HG03108 (cell line): ENCODE results near the gene CYGB.

Source experiments
- ATAC-seq: cut with Tn5 transposase; IDR thresholded peaks from one replicate; pipeline ENCODE4 v1.9.1; 2021; ENCODE audit warnings: moderate library complexity; ENCODE audit not compliant: unreplicated experiment

The CYGB gene

GRCh38 chr17:76501827-76502307 is 35.6 kb downstream of the CYGB start:
- no peak for ATAC-seq

DNA sequence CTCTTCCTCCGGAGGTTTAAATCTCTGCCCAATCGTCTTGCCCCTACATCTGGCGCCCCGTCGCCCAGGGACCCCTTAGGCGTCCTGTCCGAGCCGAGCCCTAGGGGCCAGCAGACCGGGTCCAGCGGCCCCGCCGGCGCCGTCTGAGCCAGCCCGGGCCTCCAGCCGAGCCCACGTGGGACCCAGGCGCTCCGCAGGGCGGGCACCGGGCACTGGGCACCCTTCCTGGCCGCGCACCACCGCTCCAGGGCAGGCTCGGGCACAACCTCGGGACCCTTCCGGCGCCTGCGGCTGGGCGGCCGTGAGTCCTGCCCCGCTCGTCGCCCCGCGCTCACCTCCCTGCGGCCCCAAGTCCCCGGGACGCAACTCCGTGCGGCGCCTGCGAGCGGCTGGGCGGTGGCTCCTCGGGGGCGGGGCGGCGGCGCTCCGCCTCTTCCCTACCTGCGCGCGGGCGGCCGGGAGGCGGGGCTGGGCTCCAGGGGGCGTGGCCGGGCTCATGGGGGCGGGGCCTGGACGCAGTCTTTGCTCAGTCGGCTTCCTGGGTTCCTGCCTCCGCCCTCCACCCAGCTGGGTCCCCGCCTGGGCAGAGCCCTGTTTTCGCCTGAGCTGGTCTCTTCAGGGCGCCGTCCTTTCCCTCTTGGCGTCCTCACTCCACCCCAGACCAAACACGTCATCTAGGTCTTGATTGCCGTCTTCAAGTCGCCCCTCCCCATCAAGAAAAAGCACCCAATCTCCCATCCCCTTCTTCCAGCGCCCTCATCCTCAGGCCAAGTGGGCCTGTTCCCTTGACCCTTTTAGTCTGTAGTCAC is 36.3 kb downstream of the CYGB start, which contains the start of gene RHBDF2:
Gene RHBDF2, minus strand, starts transcription at position 406 of the 809 bp plus-strand sequence. CDS start 19,899 bp downstream, outside the sequence.
- ATAC-seq = peak; percentile 69

- ATAC-seq = no peak
Measured at GRCh38 chr17:76500747-76501017, 36.8 kb downstream of the CYGB start.

DNA sequence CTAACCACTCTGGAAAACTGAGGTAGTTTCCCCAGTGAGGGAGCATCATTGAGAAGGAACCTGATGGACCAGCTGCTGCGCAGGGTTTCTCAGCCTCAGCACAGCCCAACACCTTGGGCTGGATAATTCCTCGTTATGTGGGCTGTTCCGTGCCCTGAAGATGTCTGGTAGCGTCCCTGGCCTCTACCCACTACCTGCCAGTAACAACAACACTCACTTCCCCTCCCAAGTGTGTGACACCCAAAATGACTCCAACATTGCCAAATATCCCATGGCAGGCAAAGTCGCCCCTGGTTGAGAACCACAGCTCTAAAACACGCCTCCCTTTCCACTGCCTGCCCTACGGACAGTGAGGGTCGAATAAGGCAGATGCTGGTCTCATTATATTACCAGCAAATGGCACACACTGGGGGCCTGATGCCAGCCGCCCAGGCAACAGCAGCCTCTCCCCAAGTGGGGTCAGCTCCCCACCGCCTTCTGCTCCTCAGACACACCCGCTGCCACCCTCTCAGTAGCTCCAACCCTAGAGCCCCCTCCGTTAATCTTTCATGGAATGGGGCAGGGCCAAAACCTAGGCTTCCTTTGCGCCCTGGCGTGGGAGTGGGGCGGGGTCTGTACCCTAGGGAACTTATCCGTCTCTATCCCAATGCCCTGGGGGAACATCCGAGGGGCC is 37.3 kb downstream of the CYGB start:
- ATAC-seq = no peak

DNA sequence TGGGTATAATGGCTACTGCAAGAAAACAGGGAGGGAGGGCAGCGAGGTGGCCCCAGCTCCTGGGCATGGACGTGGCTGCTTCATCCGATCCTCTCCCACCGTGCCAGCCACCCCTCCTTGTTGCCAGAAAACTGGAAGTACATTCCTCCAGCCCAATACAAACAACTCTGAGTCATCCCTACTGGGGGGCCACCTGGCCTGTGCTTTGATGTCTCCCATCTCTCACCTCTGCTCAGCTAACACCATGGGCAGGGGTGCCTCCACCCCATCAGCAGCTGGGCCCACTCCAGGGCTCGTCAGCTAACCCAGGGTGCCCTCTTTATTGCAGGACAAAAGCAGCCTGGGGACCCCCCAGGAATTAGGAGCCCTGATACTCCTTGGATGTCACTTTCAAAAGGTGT is 38.2 kb downstream of the CYGB start:
- ATAC-seq = no peak

- ATAC-seq = no peak
Measured at GRCh38 chr17:76498876-76499251, 38.6 kb downstream of the CYGB start.

DNA sequence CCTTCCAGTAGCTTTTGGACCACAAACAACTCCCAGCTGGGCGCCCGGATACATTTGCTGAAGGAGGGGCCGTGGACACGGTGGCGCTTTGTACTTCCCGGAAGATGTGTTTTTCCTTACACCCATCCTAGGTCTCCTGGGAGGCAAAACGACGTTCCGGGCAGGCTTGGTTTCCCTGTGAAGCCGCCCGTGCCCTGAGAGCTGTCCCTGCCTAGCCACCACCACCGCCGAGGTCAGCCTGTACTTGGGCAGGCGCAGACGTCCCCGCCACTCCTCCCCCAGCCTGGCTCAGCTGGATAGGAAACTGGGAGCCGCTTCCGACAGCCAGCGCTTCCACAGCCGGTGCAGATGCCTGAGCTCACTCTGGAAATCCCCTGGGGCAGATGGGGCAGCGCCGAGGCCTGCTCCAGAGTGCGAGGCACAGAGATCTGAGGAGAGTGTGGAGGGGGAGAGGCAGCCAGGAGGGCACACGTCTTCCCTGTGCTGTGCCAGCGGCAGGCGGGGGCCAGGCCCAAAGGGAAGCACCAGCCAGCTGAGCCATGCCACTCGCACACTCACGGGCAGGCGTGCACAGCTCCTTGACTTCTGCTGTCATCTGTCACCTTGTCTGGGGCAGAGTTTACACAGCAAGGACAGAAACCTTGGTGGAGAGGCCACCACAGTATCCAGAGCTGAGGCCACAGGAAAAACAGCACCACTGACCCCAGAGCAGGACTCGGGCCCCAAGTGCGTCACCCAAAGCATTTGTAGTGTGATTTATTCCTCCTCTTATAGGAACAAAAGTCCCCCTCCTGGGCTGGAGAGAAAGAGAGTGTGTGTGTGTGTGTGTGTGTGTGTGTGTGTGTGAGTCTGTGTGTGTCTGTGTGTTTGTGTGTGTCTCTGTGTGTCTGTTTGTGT is 39.3 kb downstream of the CYGB start:
- no peak for ATAC-seq

- ATAC-seq = no peak
Measured at GRCh38 chr17:76497699-76497978, 39.9 kb downstream of the CYGB start.

DNA sequence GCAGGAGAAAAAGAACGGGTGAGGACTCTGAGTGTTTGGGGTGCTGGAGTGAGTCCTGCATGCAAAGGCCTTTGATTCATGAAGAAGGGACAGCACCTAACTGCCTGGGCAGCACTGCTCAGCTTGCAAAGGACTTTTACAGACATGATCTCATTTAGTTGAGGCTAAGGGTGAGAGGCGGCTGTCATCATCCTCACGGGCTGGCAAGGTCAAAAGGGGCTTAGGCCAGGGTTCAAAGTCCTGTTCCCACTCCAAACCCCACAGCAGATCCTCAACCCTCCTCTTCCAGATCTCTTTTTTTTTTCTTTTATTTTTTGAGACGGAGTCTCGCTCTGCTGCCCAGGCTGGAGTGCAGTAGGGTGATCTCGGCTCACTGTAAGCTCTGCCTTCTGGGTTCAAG is 41.0 kb downstream of the CYGB start:
- no peak for ATAC-seq

- ATAC-seq = no peak
Measured at GRCh38 chr17:76495663-76496400, 41.7 kb downstream of the CYGB start.

DNA sequence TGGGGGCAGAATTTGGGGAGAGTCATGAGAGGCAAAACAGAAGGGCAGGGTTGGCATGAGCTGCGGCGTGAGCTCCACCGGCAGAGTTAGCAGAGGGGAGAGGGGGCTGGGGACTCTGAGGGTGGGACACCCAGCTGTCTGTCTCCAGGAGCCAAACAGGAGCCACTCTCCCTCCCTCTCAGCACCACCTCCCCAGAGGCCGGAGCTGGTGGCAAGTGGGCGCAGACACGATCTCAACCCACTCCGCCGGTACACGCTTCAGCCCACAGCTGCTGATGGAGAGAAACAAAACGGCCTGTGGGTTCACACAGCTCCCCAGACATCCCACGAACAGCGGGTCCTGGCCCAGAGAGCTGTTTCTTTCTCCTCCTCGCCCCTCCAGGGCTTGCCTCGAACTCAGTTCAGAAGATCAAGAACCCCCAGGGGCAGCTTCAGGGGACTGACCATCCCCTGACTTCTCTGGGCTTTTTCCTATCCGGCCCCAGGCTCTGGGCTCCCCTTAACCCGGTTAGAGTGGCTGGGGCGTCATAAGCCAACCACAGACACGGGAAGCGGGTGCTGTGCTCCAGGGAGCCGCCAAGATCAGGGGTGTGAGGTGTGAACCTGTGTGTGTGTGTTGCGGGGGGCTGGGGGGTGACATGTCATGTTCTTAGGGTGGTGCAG is 43.9 kb downstream of the CYGB start:
- no peak for ATAC-seq

DNA sequence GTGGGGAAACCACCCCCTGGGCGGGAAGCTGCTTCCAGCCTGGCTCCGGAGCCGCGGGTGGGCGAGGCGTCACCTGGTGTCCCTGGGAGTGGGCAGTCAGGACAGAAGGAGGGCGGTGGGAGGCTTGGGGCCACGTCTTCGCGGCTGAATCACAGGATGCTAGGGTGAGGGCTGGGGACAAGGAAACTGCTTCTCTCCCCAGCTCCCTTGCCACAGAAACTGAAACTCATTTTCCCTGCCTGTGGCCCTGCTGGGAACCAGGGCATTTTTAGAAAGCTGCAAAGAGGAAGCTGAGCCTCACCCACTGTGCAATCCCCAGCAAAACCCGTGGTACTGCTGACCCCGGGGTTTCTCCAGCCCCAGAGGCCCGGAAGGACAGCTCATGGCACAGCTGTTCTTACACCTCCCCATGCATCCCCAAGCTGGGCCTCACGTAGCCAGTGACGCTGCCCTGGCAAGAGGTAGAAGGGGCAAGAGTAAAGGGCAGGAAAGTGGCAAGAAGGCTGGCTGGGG is 44.5 kb downstream of the CYGB start:
- peak; percentile 37 for ATAC-seq

- ATAC-seq = peak; percentile 45
Measured at GRCh38 chr17:76492123-76492988, 45.2 kb downstream of the CYGB start.

DNA sequence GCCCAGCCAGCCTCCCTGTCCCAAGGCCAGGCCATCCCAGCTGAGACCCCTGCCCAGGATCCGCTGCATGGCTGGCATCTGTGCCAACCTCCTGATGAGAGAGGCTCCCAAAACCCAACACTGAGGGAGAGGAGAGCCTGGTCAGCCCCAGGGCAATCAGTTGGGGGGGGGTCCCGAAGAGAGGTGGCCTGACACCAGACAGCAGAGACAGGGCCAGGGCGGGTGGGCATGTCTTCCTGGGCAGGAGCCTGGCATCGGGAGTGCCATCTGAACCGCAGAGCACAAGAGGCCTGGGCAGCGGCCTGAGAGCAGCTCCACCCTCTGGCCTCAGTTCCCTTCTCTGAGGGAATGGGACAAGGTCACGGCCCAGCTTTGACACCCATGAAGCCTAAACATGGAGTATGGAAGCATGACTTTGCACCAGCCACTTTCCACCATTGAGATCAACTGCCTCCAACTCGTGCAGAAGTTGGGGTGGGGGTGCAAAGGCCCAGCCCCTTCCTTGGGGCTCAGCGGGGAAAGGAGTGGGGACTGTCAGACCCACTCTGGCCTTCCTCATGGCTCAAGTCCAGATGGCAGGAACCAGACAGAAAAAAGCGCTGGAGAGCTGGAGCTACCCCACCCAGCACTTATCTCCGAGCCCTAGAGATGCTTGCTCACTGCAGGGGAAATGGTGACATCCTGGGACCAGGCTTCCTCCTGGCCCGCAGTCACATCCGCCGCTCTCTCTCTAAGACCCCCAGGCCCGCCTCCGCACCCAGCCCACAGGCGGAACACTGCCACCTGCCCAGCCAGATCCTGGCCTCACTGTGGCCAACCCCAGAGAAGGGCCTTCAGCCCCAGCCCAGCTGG is 46.0 kb downstream of the CYGB start:
- ATAC-seq = peak; percentile 2

DNA sequence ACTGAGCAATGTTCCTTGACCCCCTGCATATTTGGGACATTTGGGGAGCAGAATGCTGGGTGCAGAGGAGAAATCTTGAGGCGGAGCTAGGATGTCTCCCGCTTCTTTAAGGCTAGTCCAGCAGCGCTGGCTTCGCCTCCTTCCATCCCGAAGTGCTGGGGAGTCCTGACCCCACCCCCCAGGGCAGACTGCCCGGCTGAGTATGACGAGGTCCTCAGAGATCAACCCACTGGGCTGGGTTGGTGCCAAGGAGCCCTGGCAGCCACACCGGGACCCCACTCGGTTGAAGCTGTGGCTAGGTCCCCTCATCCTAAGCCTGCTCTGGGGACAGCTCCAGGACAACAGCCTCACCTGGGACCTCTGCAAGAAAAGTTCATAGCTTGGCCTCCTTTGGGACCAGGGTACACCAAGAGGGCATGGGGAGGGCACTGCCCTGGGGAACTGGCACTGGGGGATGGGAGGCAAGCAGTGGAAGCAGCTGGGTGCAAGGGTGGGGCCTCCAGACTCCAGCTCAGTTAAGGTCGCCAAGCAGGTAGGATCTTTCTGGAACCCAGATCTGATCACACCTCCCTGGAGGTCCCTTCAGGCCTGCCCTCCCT is 47.3 kb downstream of the CYGB start:
- no peak for ATAC-seq

- no peak for ATAC-seq
Measured at GRCh38 chr17:76487451-76488192, 49.9 kb downstream of the CYGB start.

GRCh38 chr17:76485569-76485968 is 51.9 kb downstream of the CYGB start:
- no peak for ATAC-seq
